DOHH2 (cell line): ENCODE data around the gene EXD3.
"Not testable (repeated sequence)": the region's sequence is repeated elsewhere in the genome, so short reads cannot be mapped to it uniquely, and the experiment has no call there.

Experiments
- EZH2phosphoT487 ChIP-seq: fragments of 200-600 bp; sonication (generic); IDR thresholded peaks from 2 replicates; pipeline ENCODE4 v1.6.1; 2017; ENCODE audit warnings: borderline replicate concordance, mild to moderate bottlenecking, antibody characterized with exemption, low read length, moderate library complexity, mixed read lengths
- TF ChIP-seq, protein P1 (sequence below): fragments of 200-600 bp; sonication (generic); IDR thresholded peaks from one replicate; pipeline ENCODE4 v1.5.1; 2014; ENCODE audit warnings: antibody characterized with exemption, mild to moderate bottlenecking, low read depth, low read length; ENCODE audit not compliant: poor library complexity, severe bottlenecking

DNA sequence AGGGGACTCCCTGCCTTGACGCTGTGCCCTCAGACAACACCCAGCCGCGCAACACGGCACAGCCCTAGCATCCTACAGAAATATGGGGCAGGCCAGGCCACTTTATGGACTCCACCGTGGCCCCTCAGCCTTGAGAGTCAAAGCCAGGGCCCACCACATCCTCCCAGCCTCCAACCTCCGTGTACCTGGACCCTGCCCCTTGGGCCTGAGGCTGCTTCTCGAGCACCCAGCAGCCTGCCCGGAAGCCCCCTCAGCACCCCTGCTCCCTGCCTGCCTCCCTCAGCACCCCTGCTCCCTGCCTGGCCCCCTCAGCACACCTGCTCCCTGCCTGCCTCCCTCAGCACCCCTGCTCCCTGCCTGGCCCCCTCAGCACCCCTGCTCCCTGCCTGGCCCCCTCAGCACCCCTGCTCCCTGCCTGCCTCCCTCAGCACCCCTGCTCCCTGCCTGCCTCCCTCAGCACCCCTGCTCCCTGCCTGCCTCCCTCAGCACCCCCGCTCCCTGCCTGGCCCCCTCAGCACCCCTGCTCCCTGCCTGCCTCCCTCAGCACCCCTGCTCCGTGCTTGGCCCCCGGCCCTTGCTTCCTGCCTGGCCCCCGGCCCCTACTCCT is 36.4 kb downstream of the EXD3 start:
- not testable (repeated sequence) for TF ChIP-seq EZH2phosphoT487
- TF ChIP-seq, protein P1, sequence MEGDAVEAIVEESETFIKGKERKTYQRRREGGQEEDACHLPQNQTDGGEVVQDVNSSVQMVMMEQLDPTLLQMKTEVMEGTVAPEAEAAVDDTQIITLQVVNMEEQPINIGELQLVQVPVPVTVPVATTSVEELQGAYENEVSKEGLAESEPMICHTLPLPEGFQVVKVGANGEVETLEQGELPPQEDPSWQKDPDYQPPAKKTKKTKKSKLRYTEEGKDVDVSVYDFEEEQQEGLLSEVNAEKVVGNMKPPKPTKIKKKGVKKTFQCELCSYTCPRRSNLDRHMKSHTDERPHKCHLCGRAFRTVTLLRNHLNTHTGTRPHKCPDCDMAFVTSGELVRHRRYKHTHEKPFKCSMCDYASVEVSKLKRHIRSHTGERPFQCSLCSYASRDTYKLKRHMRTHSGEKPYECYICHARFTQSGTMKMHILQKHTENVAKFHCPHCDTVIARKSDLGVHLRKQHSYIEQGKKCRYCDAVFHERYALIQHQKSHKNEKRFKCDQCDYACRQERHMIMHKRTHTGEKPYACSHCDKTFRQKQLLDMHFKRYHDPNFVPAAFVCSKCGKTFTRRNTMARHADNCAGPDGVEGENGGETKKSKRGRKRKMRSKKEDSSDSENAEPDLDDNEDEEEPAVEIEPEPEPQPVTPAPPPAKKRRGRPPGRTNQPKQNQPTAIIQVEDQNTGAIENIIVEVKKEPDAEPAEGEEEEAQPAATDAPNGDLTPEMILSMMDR = not testable (repeated sequence)
